ENCODE data around the gene MTCL1.
"Not testable (repeated sequence)": the region's sequence is repeated elsewhere in the genome, so short reads cannot be mapped to it uniquely, and the experiment has no call there.

MTCL1 gene

DNA sequence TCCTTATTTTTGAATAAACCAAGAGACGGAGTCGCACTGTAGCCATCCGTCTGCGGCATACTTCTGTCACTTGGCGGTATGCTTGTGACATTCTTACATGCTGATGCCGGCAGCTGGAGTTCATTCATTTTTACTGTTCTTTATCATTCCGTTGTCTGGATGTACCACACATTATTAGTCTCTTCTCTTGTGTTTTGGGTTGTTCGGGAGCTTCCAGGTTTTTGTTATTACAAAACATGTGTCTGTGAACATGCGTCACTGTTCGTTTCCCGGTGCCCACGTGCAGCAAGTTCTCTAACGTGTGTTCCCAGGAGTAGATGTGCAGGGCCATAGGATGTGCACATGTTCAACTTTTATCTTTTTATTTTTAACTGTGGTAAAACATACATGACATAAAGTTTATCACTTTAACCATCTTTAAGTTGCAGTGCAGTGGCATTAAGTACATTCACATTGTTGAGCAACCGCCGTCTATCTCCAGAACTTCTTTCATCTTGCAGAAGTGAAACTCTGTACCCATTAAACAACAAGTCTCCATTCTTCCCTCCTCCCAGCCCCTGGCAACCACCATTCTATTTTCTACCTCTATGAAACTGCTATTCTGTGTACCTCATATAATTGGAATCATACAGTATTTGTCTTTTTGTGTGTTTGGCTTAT lies 40.1 kb downstream of the MTCL1 start:
- no peak for DNase-seq

DNA sequence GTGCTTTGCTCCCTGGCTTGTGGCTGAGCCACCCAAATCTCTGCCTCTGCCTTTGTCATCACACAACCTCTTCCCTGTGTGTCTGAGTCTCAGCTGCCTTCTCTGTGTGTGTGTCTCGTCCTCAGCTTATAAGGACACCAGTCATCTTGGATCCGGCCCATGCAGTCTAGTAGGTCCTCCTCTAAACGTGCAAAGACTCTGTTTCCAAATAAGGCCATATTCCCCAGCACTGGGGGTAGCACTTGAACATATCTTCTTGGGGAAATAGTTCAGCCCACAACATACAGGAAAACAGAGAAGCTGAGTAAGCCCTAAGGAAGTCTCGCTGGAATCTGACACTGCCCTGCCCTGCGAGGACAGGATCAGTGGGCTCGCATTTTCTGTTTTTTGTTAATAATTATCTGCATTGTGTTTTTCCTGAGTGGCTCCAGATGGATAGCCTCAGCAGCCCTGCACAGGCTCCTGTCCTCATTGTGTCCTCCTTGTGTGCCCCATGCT lies 42.1 kb downstream of the MTCL1 start:
- DNase-seq = no peak

DNA sequence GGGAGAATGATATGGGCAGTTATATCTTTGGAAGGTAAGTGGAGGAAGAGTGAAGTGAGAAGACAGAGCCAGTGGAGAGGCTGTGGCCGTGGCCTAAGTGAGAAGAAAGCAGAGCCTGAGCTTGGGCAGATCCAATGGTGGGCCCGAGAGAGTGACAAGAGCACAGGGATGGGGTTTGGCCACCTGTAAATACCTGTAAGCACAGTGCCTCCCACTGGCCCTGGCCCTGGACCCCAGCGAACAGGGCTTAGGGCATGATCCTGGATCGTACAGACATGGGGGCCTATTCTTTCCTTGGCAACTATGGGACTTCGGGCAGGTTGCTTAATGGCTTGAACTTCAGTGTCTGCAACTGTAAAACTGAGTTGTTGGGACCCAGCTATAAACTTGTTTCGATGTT lies 44.1 kb downstream of the MTCL1 start:
- no peak for DNase-seq

DNA sequence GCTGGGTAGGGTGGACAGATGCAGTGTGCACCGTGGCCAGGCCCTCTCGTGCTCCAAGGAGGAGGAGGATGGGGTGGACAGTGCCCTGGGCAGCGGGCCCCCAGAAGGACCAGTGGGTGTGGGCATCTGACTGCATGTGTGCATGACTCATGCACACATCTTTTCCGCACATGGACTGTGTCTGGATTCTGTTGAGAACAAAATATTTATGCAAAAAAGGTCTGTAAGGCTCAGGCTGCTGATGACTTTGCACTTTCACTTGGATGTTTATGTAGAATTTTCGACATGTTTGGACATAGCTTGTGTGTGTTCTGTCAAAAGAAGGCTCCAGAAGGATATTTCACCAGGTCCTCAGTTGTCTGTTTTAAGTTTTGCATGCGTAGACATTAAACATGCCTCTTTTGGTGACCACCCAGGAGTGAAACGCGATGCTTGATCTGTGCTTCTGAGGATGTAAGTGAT lies 45.6 kb downstream of the MTCL1 start:
- no peak for DNase-seq

DNA sequence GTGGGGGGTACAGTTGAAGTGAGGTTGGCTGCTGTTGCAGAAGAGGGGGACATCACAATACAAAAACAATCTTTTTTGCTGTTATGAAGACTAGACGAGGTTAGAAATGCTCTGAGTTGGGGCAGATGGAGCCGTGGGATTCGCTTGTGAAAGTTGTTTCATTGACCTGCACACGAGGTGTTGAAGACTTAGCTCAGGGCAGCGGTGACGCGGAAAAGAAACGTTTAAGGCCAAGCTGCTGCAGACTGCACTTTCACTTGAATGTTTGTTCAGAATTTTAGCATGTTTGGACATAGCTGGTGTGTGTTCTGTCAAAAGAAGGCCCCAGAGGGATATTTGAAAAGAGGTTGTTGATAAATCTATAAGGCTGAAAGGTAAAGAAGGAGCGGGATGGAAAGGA lies 46.3 kb downstream of the MTCL1 start:
- DNase-seq = no peak

DNA sequence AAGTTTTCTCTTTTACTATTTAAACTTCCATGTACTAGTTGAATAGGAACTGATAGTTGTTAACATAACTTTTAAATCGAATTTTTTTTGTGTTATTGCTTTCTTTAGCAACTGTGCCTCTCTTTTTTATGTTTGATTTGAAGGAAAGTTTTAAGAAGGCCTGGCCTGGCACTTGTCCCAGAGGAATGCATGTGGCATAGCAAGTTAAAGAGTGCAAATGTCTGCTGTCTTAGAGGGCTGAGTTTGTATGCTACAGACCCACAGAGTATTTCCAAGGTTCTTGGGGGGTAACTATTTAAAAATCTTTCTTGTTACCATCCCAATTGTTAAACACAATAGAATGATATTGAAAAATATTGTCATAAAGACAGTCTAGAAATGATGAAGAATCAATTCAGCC lies 47.0 kb downstream of the MTCL1 start:
- no peak for DNase-seq

DNA sequence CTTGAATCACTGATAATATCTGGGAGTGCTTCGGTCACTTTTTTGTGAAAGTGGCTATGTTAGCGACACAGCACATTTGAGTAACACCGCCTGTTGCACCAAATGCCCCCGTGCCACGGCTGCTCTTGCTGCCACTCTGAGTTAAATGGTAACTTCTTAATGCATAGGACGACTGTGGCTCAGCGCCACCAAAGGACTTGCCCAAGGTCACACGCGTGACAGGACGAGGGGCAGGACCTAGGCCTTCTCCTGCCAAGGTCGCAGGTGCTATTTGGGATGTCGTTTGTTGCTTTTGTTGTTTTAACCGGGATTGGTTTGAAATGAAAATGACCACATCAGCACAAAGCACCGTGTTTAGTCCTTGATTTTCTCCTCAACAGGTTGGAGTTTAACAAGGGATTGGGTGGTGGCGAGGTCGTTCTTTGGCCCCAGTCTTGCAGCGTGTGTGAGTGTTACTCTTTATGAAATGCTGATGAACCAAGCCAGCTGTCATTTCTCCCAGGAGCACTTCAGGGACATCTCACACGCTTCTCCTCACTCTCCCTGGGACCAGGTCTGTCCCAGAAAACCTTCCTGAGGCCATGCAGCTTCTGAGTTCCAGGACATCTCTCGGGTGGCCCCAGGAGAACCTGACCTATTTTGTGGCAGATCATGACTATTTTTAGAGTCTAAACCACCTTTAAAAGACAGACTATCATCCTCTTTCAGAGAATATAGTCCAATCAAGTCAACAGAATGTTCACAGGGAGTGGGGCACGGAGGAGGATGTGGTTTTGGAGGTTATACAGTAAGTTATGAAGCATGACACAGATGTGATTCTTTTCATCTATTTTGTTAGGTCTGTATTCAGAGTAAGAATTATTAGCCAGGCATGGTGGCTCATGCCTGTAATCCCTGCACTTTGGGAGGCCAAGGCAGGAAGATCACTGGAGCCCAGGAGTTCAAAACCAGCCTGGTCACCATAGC lies 49.9 kb downstream of the MTCL1 start:
- DNase-seq = peak; percentile 20 to 30

DNA sequence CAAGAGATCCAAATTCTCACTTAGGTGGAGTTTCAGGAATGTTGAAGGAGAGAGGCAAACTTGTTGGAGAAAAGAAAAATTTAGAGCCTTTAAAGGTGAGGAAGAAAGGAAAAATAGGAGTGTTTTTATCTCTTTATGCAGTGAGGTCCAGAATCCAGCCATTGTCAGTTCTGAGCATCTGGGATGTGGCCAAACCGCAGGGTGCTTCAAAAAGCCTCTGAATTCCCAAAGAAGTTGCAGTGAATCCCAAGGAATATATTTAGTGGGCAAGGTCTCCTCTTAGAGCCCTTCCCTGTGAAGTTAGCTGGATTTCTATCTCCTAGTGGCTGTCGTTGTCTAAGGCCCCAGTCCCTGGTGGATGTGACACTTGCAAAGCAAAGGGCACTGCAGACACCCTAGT lies 51.2 kb downstream of the MTCL1 start:
- DNase-seq = no peak

DNA sequence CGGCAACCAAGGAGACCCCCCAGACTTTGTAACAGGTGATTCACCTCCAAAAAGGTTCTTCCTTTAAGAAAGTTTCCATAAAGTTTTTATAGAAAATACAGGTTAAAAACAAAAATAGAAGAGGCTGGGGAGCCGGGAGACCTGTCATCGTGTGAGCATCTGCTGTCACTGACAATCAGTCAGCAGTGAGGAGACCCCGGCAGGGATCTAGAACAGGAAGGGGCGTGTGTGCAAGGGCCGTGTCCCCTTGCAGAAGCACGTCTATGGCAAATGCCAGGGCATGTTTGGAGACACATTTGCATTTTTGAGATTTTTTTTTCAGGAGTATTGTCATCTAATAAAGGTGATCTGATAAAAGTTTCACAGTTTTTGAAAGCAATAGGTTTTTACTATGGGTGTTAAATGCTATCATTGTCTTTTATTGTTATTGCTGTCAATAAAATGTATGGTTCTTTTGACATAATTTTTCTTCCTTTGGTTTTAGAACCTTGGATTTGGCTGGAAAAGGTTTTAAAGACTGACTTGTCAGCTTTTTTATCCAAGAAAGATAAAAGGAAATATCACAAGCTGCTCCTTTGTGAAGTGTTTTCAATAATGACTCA lies 52.1 kb downstream of the MTCL1 start:
- DNase-seq = no peak

DNA sequence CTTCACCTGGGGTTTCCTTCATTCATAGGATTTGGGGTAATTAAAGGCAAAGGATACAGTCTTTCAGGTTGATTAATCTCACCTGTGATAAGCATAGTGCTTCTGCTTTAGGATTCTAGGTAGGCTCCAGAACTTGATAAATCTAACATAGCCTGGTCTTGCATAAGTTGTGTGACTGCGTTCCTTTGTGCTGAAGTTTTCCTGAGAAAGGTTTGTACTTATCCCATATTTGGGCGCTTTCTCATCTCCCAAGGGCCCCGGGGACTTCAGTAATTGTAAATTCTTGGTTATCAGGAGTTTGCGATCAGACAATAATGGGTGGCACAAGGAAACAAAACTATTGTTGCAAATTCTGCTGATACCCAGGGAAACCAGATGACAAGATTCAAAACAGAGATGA lies 53.1 kb downstream of the MTCL1 start:
- no peak for DNase-seq

DNA sequence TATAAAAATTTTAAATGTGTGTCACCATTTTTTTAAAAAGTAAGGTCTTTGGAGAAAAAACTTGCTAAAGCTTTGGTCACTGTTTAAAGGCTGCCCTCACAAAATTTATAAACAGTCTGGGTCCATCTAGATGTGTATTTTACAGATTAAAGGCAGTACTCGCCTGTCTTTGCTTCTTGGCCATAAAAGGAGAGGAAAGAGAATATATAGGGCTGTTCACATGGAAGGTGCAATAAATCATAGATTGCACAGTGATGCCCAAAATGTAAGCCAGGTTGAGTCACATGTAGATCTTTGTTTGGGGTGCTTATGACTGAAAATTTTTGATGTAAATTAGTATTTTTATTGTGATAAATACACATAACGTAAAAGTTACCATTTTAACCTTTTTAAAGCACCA lies 55.6 kb downstream of the MTCL1 start:
- no peak for DNase-seq

DNA sequence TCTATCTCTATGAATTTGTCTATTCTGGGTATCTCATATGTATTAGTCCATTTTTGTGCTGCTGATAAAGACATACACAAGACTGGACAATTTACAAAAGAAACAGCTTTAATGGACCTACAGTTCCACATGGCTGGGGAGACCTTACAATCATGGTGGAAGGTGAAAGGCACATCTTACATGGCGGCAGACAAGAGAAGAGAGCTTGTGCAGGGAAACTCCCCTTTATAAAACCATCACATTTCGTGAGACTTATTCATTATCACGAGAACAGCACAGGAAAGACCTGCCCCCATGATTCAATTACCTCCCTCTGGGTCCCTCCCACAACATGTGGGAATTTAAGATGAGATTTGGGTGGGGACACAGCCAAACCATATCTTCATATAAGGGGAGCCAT lies 56.2 kb downstream of the MTCL1 start:
- not testable (repeated sequence) for DNase-seq

DNA sequence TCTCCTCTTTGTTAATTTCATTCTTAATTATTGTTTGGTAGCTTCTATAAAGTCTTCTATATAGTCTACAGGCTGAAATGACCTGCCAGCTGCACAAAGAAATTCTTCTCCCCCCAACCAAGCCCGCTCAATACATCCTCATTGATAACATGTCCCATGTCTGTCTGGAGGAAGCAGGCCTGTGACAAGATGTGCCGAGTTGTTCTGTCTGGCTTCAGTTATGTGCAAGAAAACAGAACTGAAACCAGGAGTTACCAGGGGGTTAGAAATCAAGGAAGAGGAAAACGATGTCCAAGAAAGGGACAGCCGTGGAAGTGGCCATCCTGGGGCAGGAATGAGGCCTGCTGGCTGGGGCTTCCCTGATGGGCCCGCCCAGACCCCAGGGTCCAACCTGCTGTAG lies 57.6 kb downstream of the MTCL1 start:
- DNase-seq = no peak

DNA sequence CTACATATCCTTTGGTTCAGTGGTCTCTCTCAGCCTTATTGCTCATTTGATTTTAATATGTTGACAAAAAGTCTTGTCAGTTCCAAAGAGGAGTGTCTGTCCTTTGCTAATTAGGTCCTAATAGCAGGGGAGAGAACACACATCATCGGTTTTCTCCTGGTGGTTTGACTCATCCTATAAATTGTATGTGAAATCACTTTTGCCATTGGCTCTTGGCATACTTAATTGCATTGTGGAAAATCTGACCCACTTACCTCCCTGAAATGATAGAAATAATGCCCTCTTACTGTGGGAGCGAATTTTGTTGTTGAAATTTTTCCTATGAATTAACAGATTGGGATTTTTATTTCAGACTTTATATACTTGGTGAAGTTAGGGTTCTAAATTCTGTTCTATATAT lies 58.3 kb downstream of the MTCL1 start:
- no peak for DNase-seq

DNA sequence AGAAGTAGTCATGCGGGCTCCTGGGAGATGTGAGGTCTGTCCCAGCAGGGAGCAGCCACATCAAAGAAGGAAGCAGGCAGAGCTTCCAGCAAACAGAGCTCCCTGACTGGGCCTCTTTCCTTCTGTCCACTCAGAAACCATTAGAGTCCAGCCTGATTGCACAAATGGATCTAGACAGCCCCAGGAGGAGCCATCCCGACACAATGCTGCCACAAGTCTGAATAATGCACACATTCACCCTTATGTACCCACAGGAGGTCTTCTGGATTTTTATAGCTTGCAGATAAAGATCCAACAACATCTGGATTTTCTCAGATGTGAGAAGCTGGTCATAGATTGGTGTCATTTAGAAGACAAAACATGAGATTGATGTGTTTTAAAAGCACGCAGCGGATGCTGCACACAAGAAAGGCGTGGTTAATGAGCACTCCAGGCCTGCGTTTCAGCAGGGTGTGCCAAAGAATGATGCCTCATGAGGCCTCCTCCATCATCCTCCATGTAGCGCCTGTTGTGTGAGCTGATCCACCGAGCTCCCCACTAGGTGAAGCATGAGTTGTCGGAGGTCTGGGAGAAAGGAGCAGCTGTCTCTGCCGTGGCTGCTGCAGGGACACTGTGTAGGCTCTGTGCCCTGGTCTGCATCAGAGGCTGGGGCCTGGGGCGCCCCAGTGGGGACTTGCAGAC lies 60.6 kb downstream of the MTCL1 start:
- no peak for DNase-seq

DNA sequence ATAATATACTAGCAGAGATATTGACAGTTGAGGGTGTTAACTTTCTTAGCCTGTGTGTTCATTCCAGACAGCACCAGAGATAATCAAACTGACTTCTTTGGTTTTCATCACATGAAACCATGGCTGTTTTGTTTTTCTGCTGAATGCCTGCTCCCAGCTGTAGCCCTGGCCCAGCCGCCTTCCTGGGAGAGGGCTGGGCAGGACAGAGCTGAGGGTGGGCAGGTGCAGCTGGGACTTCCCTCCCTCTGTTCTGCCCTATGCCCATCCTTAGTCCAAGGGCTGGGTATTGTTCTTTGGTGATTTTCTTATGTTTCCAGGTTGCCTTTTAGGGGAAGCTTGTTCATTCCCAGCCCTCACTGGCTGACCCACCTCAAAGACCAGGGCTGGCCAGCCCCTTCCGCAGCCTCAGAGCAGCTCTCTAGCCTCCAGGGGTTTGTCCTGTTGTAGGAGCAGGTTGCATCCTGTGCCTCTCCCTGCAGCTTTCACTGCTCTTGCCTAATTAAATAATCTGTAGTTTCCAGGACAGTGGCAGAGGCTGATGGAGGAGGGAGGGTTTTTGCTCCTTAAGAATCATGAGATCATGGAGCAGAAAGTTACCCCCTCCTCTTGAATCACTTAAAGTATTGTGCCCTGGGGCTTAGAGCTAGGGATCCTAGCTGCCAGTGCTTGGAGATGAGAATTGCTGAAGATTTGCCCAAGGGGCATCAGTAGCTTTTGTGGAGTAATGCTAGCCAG lies 61.4 kb downstream of the MTCL1 start:
- no peak for DNase-seq

DNA sequence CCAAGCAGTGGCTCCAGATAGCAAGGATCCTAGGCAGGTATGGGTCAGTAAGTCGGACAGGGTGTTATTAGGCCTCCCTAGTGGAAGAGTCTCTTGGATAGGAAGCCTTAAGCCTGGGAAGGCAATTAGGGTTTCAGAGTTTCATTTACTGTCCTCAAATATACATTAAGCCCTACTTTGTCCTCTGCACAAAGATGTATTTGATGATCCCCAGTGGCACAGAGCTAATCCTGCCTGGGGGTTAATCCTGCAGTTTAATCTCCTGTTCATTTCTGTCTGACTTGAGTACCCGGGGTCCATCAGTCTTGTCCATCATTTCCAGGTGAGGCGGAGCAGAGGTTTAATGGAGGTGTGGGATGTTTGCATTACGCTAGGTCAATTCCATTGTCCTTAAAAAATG lies 62.0 kb downstream of the MTCL1 start:
- no peak for DNase-seq

DNA sequence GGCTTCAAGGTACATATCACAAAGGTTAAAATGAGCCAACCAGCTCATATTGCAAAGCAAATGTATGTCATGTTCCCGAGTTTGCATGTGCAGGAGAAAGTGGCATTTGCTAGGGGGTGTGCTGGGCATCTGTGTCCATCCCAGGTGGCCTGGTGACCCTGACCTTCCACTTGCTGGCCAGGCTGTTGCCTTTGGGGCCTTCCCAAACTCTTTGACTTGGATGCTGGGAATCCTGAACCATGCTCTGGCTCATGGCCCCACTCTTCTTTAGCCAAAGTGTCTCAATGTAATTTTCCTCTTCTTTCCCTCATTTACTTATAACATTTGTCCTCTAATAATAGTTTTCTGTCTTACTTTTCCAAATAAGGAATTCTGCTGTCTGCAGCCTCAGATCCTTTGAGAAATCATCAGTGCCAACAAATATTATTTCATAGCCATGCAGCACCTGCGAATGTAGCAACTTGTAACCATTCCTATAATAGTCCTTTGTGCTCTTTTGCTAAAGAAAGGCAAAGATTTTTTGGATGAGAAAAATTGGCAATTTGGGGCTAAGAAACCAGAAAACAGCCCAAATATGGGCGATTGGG lies 64.2 kb downstream of the MTCL1 start:
- no peak for DNase-seq

DNA sequence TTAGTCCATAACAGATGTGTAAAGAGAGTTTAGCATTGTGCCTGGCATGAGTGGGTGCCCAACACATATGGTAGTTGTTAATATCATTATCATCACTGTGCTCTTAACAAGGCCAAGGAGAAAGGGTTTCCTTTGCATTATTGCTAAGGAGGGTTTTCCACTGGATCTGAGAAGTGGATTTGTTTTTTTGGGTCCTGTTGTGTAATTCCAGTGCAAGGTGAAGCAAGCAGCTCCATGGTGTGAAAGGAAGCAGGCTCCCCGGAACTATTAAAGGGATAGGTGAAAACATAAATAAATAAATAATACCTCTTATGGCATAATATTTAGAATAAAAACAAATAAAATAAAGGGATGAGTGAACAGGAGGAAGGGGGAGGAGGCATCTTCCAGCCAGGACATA lies 65.3 kb downstream of the MTCL1 start:
- DNase-seq = no peak

DNA sequence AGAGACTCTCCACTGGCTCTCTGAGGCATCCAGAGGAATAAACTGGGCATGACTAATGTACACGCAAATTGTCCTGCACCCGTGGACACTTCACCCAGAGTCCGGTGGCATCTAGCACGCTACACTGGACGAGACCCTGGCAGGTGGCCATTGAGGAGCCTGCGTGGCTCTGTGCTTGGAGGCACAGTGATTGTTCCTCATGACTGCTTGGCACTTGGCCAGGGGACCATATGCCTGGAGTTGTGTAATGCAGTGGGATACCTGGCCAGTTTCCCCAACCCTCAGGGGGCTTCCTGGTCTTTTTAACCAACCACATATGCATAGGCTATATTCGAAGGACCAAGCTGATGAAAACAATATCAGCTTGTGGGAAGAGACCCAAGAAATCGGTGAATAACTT lies 66.6 kb downstream of the MTCL1 start:
- no peak for DNase-seq

DNA sequence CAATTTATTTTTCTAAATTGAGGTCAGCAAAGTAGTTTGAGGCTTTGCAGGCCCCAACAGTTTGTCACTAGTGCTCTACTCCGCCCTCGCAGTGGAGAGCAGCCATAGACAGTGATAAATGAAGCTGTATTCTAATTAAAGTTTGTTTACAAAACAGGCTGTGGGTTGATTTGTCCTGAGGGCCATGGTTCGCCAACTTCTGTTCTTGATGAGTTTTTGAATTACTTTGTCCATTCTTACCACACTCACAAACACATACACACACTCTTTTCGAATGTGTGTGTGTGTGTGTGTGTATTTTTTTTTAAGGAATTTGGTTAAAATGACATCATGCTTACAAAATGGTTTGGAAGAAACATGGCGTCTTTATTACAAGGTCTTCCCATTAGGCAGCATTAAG lies 68.6 kb downstream of the MTCL1 start:
- DNase-seq = no peak

Data from activated CD4-positive, alpha-beta T cell treated with anti-CD3 and anti-CD28 coated beads, Interleukin-2, amount 50 U/mL, for 48 hours (primary cell).